Ishikawa (cell line): ENCODE measurements around the gene MRPL1.

Experiments
- CEBPB ChIP-seq: IDR thresholded peaks from 2 replicates; pipeline ENCODE4 v1.6.1; 2012
- CREB1 ChIP-seq: IDR thresholded peaks from 2 replicates; pipeline ENCODE4 v1.6.1; 2012; ENCODE audit warnings: low read depth
- EGR1 ChIP-seq: IDR thresholded peaks from 2 replicates; pipeline ENCODE4 v1.6.1; 2012
- EP300 ChIP-seq: IDR thresholded peaks from 2 replicates; pipeline ENCODE4 v1.6.1; 2012; ENCODE audit warnings: borderline replicate concordance
- NFIC ChIP-seq: IDR thresholded peaks from 2 replicates; pipeline ENCODE4 v1.6.1; 2012
- TCF12 ChIP-seq: IDR thresholded peaks from 2 replicates; pipeline ENCODE4 v1.6.1; 2012; ENCODE audit warnings: low read depth
- TF ChIP-seq, protein P1 (sequence below): IDR thresholded peaks from 2 replicates; pipeline ENCODE4 v1.6.1; 2012
- TF ChIP-seq, protein P2 (sequence below): IDR thresholded peaks from 2 replicates; pipeline ENCODE4 v1.6.1; 2012; ENCODE audit warnings: low read depth, mild to moderate bottlenecking

DNA sequence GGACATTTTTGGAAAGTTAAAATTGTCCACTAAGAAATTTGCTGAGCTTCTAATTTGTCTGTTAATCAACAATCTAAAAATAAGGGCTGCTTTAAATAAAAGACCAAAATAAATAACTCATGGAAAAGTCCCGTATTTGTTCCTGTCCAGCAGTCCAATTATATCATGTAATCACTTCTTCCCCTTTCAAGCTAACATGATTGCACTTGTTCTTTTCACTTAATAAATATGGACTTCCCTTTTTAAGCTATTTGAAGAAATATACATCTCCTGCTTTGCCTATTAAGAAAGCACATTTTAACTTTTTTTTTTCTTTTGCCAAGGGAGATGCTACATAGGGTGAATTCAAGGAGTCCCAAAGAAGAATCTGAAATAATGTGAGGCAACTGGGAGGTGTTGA lies 138.9 kb downstream of the MRPL1 start:
- no peak for TF ChIP-seq NFIC
- no peak for TF ChIP-seq CREB1
- no peak for TF ChIP-seq EGR1
- TF ChIP-seq TCF12: no peak
- TF ChIP-seq EP300: no peak
- TF ChIP-seq, protein P1, sequence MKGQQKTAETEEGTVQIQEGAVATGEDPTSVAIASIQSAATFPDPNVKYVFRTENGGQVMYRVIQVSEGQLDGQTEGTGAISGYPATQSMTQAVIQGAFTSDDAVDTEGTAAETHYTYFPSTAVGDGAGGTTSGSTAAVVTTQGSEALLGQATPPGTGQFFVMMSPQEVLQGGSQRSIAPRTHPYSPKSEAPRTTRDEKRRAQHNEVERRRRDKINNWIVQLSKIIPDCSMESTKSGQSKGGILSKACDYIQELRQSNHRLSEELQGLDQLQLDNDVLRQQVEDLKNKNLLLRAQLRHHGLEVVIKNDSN: no peak
- no peak for TF ChIP-seq CEBPB
- TF ChIP-seq, protein P2, sequence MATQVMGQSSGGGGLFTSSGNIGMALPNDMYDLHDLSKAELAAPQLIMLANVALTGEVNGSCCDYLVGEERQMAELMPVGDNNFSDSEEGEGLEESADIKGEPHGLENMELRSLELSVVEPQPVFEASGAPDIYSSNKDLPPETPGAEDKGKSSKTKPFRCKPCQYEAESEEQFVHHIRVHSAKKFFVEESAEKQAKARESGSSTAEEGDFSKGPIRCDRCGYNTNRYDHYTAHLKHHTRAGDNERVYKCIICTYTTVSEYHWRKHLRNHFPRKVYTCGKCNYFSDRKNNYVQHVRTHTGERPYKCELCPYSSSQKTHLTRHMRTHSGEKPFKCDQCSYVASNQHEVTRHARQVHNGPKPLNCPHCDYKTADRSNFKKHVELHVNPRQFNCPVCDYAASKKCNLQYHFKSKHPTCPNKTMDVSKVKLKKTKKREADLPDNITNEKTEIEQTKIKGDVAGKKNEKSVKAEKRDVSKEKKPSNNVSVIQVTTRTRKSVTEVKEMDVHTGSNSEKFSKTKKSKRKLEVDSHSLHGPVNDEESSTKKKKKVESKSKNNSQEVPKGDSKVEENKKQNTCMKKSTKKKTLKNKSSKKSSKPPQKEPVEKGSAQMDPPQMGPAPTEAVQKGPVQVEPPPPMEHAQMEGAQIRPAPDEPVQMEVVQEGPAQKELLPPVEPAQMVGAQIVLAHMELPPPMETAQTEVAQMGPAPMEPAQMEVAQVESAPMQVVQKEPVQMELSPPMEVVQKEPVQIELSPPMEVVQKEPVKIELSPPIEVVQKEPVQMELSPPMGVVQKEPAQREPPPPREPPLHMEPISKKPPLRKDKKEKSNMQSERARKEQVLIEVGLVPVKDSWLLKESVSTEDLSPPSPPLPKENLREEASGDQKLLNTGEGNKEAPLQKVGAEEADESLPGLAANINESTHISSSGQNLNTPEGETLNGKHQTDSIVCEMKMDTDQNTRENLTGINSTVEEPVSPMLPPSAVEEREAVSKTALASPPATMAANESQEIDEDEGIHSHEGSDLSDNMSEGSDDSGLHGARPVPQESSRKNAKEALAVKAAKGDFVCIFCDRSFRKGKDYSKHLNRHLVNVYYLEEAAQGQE: no peak
